OCI-LY3 (cell line): Measurements from ENCODE around the gene BPIFB6.

Experiments used
- EZH2phosphoT487 ChIP-seq: fragments of 200-600 bp; shearing (Covaris generic); IDR thresholded peaks from 2 replicates; pipeline ENCODE4 v1.6.1; 2018; ENCODE audit warnings: antibody characterized with exemption, mixed run types, low read depth
- TF ChIP-seq, protein P1 (sequence below): fragments of 200-600, 300-600 bp; sonication (generic); IDR thresholded peaks from 2 replicates; pipeline ENCODE4 v1.5.1; 2014; ENCODE audit warnings: antibody characterized with exemption, low read length, low read depth

DNA sequence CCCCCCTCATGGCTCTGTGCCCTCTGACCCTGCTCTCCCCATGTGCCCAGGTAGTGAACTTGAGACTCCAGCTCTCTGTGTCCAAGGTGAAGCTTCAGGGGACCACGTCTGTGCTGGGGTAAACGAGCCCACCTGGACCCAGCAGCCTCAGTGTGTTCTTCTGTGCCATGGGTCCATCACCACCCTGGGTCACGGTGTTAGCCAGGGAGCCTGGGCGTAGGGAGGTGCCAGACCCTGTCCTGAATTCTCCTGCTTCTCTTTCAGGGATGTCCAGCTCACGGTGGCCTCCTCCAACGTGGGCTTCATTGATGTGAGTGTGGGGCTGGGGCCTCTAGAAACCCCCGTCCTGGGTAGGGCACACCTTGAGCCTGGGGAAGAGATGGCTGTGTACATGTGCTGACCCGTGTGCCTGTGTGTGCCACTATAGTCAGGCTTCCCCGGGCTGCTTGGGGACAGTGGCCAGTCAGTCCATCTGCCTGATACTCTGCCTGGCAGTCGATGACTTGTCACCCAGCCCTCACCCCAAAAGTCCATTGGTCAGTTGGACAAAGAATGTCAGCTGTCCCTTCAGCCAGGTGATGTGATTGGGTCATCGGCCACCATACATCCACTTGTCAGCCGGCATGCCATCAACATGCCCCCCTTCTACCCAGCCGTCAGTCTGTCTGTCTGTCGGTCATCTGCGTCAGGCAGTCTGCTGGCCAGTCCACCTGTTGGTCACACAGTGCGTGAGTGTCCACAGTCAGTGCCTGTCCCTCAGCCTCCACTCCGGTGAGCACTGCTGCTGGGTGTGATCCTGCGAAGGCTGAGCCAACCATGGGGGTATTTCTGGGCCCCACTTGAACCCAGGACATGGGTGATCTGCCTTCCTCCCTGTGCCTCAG, 10.9 kb upstream of the BPIFB6 start:
- TF ChIP-seq, protein P1, sequence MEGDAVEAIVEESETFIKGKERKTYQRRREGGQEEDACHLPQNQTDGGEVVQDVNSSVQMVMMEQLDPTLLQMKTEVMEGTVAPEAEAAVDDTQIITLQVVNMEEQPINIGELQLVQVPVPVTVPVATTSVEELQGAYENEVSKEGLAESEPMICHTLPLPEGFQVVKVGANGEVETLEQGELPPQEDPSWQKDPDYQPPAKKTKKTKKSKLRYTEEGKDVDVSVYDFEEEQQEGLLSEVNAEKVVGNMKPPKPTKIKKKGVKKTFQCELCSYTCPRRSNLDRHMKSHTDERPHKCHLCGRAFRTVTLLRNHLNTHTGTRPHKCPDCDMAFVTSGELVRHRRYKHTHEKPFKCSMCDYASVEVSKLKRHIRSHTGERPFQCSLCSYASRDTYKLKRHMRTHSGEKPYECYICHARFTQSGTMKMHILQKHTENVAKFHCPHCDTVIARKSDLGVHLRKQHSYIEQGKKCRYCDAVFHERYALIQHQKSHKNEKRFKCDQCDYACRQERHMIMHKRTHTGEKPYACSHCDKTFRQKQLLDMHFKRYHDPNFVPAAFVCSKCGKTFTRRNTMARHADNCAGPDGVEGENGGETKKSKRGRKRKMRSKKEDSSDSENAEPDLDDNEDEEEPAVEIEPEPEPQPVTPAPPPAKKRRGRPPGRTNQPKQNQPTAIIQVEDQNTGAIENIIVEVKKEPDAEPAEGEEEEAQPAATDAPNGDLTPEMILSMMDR = no peak
- TF ChIP-seq EZH2phosphoT487 = no peak
